ENCODE data around the gene STK24.

- TF ChIP-seq CTCF (IDR thresholded peaks at IDR 0.05) (no peak), POLR2A (IDR thresholded peaks at IDR 0.05) (no peak)
Observed at GRCh38 chr13:98575904-98576199, 1.1 kb downstream of the STK24 start.
